ENCODE results near the gene ACTR1B. TPM values are rescaled to one million over a fixed set of nuclear protein-coding genes. Genes with fewer than 3 reads are reported as not detected.
"Not testable (repeated sequence)": the region's sequence is repeated elsewhere in the genome, so short reads cannot be mapped to it uniquely, and the experiment has no call there.

Gene ACTR1B
- 10 to 100 TPM; 55.3 to 79.7 (median 56.1) TPM for polyA plus RNA-seq

GRCh38 chr2:97663962-97664635, at the start of gene ACTR1B:
Gene ACTR1B, minus strand, starts transcription at chr2:97664044. Its CDS starts 154 bp downstream, at chr2:97663890.
- H3K27ac ChIP-seq (ENCODE audit: low read depth, low read length) = peak within 1 kb of the TSS; percentile 89
- 0 to 1% (median 0%) methylated on average over 54 to 60 of the region's 60 CpGs for WGBS, 3 donors

GRCh38 chr2:97712693-97713295, 49.0 kb upstream of the ACTR1B start:
- WGBS, 3 donors = 60 to 71% (median 67%) methylated on average over 11 of the region's 11 CpGs
- H3K27ac ChIP-seq (ENCODE audit: low read depth, low read length) = no peak overlapping the region

- 38 to 68% (median 65%) methylated on average over 9 of the region's 9 CpGs for WGBS, 3 donors
- H3K27ac ChIP-seq (ENCODE audit: low read depth, low read length) = not testable (repeated sequence)
Measured at GRCh38 chr2:97712175-97712574, 48.3 kb upstream of the ACTR1B start.

- WGBS, 3 donors = 75 to 87% (median 82%) methylated on average over 6 of the region's 6 CpGs
- no peak overlapping the region for H3K27ac ChIP-seq (ENCODE audit: low read depth, low read length)
Measured at GRCh38 chr2:97711394-97711711, 47.5 kb upstream of the ACTR1B start.

- H3K27ac ChIP-seq (ENCODE audit: low read depth, low read length) = no peak overlapping the region
- 85 to 91% (median 89%) methylated on average over 8 of the region's 8 CpGs for WGBS, 3 donors
Measured at GRCh38 chr2:97708608-97709007, 44.8 kb upstream of the ACTR1B start.

GRCh38 chr2:97708048-97708380, 44.2 kb upstream of the ACTR1B start:
- WGBS, 3 donors = 59 to 90% (median 61%) methylated on average over 4 of the region's 4 CpGs
- H3K27ac ChIP-seq (ENCODE audit: low read depth, low read length) = no peak overlapping the region

GRCh38 chr2:97707362-97708047, 43.7 kb upstream of the ACTR1B start:
- 59 to 89% (median 86%) methylated on average over 11 of the region's 11 CpGs for WGBS, 3 donors
- no peak overlapping the region for H3K27ac ChIP-seq (ENCODE audit: low read depth, low read length)

GRCh38 chr2:97706708-97707345, 43.0 kb upstream of the ACTR1B start:
- H3K27ac ChIP-seq (ENCODE audit: low read depth, low read length) = no peak overlapping the region
- WGBS, 3 donors = 72 to 76% (median 75%) methylated on average over 11 of the region's 11 CpGs

GRCh38 chr2:97706112-97706511, 42.3 kb upstream of the ACTR1B start:
- 95 to 97% (median 96%) methylated on average over 13 of the region's 13 CpGs for WGBS, 3 donors
- no peak overlapping the region for H3K27ac ChIP-seq (ENCODE audit: low read depth, low read length)

- no peak overlapping the region for H3K27ac ChIP-seq (ENCODE audit: low read depth, low read length)
- WGBS, 3 donors = 90 to 95% (median 90%) methylated on average over 5 of the region's 5 CpGs
Measured at GRCh38 chr2:97704989-97705388, 41.1 kb upstream of the ACTR1B start.

GRCh38 chr2:97703741-97704140, 39.9 kb upstream of the ACTR1B start:
- H3K27ac ChIP-seq (ENCODE audit: low read depth, low read length) = no peak overlapping the region
- 73 to 78% (median 78%) methylated on average over 3 of the region's 3 CpGs for WGBS, 3 donors

- H3K27ac ChIP-seq (ENCODE audit: low read depth, low read length) = no peak overlapping the region
- 88 to 93% (median 89%) methylated on average over 18 to 19 of the region's 19 CpGs for WGBS, 3 donors
Measured at GRCh38 chr2:97702731-97703470, 39.1 kb upstream of the ACTR1B start.

- no peak overlapping the region for H3K27ac ChIP-seq (ENCODE audit: low read depth, low read length)
- 86 to 88% (median 87%) methylated on average over 6 of the region's 6 CpGs for WGBS, 3 donors
Measured at GRCh38 chr2:97701851-97702465, 38.1 kb upstream of the ACTR1B start.

GRCh38 chr2:97701186-97701585, 37.3 kb upstream of the ACTR1B start:
- WGBS, 3 donors = 77 to 91% (median 81%) methylated on average over 13 of the region's 13 CpGs

GRCh38 chr2:97699765-97700444, 36.1 kb upstream of the ACTR1B start:
- no peak overlapping the region for H3K27ac ChIP-seq (ENCODE audit: low read depth, low read length)
- WGBS, 3 donors = 47 to 63% (median 60%) methylated on average over 11 of the region's 11 CpGs

More at GRCh38 chr2:97701186-97701585, 37.3 kb upstream of the ACTR1B start:
- H3K27ac ChIP-seq (ENCODE audit: low read depth, low read length) = no peak overlapping the region

GRCh38 chr2:97698530-97698929, 34.7 kb upstream of the ACTR1B start:
- WGBS, 3 donors = 85 to 91% (median 88%) methylated on average over 4 of the region's 4 CpGs
- no peak overlapping the region for H3K27ac ChIP-seq (ENCODE audit: low read depth, low read length)

GRCh38 chr2:97697252-97698235, 33.7 kb upstream of the ACTR1B start:
- 25 to 28% (median 27%) methylated on average over 14 of the region's 14 CpGs for WGBS, 3 donors
- no peak overlapping the region for H3K27ac ChIP-seq (ENCODE audit: low read depth, low read length)

Data from adipose tissue (tissue), 3 donors.